Left lung (tissue), 10 donors: Measurements from ENCODE around the gene BACH2. TPM values are rescaled to one million over a fixed set of nuclear protein-coding genes. Genes with fewer than 3 reads are reported as not detected.

Experiments used
- ATAC-seq: fragments of 200-7000 bp; cut with Tn5 transposase; one replicate; pipeline ENCODE4 v1.9.1; 2020; ENCODE audit warnings: moderate library complexity
- DNase-seq, 4 donors: peaks; one replicate each; pipeline ENCODE4 v3.0.0-alpha.2; 2013 to 2020
- H3K27ac ChIP-seq, 2 donors: fragments of 200-600 bp; sonication (generic) in 1 of 2; one replicate each; pipeline versions ENCODE4 v1.5.0 to v1.8.0; 2020 to 2021
- H3K27me3 ChIP-seq, 2 donors: fragments of 200-600 bp; sonication (generic) in 1 of 2; one replicate each; pipeline versions ENCODE4 v1.5.0 to v1.8.0; 2020 to 2021
- H3K36me3 ChIP-seq, 2 donors: fragments of 200-600 bp; sonication (generic) in 1 of 2; one replicate each; pipeline versions ENCODE4 v1.5.0 to v1.8.0; 2020 to 2021
- H3K4me1 ChIP-seq, 2 donors: fragments of 200-600 bp; one replicate each; pipeline ENCODE4 v1.8.0; 2021
- H3K4me3 ChIP-seq, 2 donors: fragments of 200-600 bp; sonication (generic) in 1 of 2; one replicate each; pipeline versions ENCODE4 v1.5.0 to v1.8.0; 2020 to 2021; ENCODE audit warnings: mild to moderate bottlenecking in 1 of 2
- H3K9me3 ChIP-seq, 2 donors: fragments of 200-600 bp; sonication (generic) in 1 of 2; one replicate each; pipeline versions ENCODE4 v1.5.0 to v1.8.0; 2020 to 2021
- CTCF ChIP-seq, 2 donors: fragments of 200-600 bp; sonication (generic) in 1 of 2; IDR thresholded peaks; one replicate each; pipeline versions ENCODE4 v1.5.0 to v1.8.0; 2021; ENCODE audit warnings: antibody characterized with exemption in 2 of 2
- intact Hi-C, 2 donors: fragments of 100-400 bp; cut with DNase I; formaldehyde crosslinking; loops; one replicate each; pipeline versions ENCODE4 v1.11.2 to v1.14.2; 2022
- polyA plus RNA-seq, 6 donors: library from polyadenylated mRNA; unstranded; fragments of 120-200 nt; gene quantifications; one replicate each; pipeline ENCODE4 v1.2.1, GENCODE V29; 2013; ENCODE audit not compliant: insufficient read length in 6 of 6
- total RNA-seq, 2 donors: library from RNA; stranded (reverse); fragmentation: NEBNext Ultra II Directional; extraction: Animal tissue kit (Norgen Biotek cat#: 25700); gene quantifications; one replicate each; pipeline ENCODE4 v1.2.1, GENCODE V29; 2021
- donor health status: DM: no; HTN: yes; CAD: no.
- donor health status: DM: no; HTN: no; CAD: no.

The BACH2 gene
- total and polyA plus RNA-seq, 8 donors = 3.8 to 10.6 (median 8.9) TPM

DNA sequence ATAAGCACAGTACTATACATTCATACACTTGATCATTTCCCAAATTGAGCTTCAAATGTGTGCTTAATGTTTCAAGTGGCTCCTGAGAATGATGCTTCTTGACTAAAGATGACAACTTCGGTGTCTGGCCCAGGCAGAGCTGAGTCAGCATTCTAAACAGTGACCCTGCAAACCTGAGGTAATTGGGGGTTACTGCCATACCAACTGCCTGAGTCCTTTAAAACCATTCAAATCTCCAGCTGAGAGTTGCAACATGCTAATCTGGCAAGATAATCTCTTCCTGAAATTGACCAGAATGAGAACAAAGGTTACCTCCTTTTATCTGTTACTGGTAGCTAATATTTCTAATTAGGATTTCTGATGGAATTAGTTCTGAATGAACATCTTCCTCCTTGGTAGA, 8.2 kb downstream of the BACH2 start:
- ATAC-seq (no peak), DNase-seq (no peak)
- intact Hi-C loops = loop anchor here in 1 of 2 donors (10.0 kb wide), 1 partner anchor 54 kb away; no protein-coding TSS in a partner anchor
- no peak overlapping the region for H3K27ac ChIP-seq
- no peak overlapping the region for H3K4me3 ChIP-seq
- H3K9me3 ChIP-seq = peaks cover 0 to 5% of the 10 kb centered on the region in 2 donors
- H3K36me3 ChIP-seq = no peaks in the 10 kb centered on the region
- peaks cover 0 to 29% of the 10 kb centered on the region in 2 donors for H3K27me3 ChIP-seq
- H3K4me1 ChIP-seq = peaks cover 10 to 30% of the 10 kb centered on the region in 2 donors
- no peak for TF ChIP-seq CTCF (IDR thresholded peaks at IDR 0.05)

- H3K36me3 ChIP-seq = no peaks in the 10 kb centered on the region
- ATAC-seq (peak; percentile 51), DNase-seq (no peak)
- no peak overlapping the region for H3K4me3 ChIP-seq
- peaks cover 0 to 5% of the 10 kb centered on the region in 2 donors for H3K9me3 ChIP-seq
- peaks cover 0 to 23% of the 10 kb centered on the region in 2 donors for H3K27me3 ChIP-seq
- intact Hi-C loops = loop anchor here in 1 of 2 donors (10.0 kb wide), 1 partner anchor 52 kb away; no protein-coding TSS in a partner anchor
- H3K27ac ChIP-seq = no peak overlapping the region
- peaks cover 10 to 30% of the 10 kb centered on the region in 2 donors for H3K4me1 ChIP-seq
- peak; percentile 44 to 57 for TF ChIP-seq CTCF (IDR thresholded peaks at IDR 0.05)
Observed at GRCh38 chr6:90286884-90287488, 9.7 kb downstream of the BACH2 start.

- intact Hi-C loops = loop anchor here in 1 of 2 donors (10.0 kb wide), 1 partner anchor 51 kb away; no protein-coding TSS in a partner anchor
- Histone ChIP-seq H3K4me3 (no peak overlapping the region), H3K9me3 (peaks cover 0 to 5% of the 10 kb centered on the region in 2 donors), H3K27ac (peak overlapping the region; percentile 34 to 81), H3K27me3 (peaks cover 0 to 23% of the 10 kb centered on the region in 2 donors), H3K36me3 (no peaks in the 10 kb centered on the region), H3K4me1 (peaks cover 10 to 30% of the 10 kb centered on the region in 2 donors)
- no peak for TF ChIP-seq CTCF (IDR thresholded peaks at IDR 0.05)
- DNase-seq (peak; percentile 44 to 88 (median 81)), ATAC-seq (peak; percentile 97)
Observed at GRCh38 chr6:90285611-90286381, 10.8 kb downstream of the BACH2 start.

DNA sequence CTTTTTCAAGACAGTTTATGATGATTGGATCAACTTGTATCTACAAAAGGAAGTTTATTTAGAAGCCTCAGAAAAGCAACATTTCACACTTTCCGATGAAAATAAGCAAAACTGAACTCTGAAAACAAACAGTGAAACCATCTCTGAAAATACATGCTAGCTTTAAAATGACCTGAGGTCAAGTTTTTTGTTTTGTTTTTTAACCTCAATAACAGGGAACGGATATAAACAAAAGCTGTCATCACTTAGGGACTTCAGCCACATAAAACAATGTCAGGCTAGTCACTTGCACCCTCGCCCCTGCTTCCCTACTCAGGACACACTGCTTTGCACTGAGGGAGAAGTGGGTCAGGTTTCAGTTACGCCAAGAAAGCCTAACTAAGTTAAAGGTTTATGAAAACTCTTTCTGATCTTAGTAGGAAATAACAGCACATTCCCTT, 11.6 kb downstream of the BACH2 start:
- ATAC-seq (peak; percentile 15), DNase-seq (no peak)
- peaks cover 0 to 5% of the 10 kb centered on the region in 2 donors for H3K9me3 ChIP-seq
- H3K4me3 ChIP-seq = no peak overlapping the region
- peaks cover 0 to 23% of the 10 kb centered on the region in 2 donors for H3K27me3 ChIP-seq
- peak overlapping the region; percentile 34 to 81 for H3K27ac ChIP-seq
- peaks cover 10 to 30% of the 10 kb centered on the region in 2 donors for H3K4me1 ChIP-seq
- no peak for TF ChIP-seq CTCF (IDR thresholded peaks at IDR 0.05)
- H3K36me3 ChIP-seq = no peaks in the 10 kb centered on the region
- intact Hi-C loops = loop anchor here in 1 of 2 donors (10.0 kb wide), 1 partner anchor 50 kb away; no protein-coding TSS in a partner anchor
